Stimulated activated CD8-positive, alpha-beta memory T cell treated with anti-CD3 and anti-CD28 coated beads, Interleukin-4, amount 100 ng/mL, for 48 hours (primary cell): ENCODE measurements around the gene METTL3.

ENCODE experiments used
- DNase-seq: peaks from one replicate; pipeline ENCODE4 v3.0.0-alpha.2; 2020

METTL3 gene

DNA sequence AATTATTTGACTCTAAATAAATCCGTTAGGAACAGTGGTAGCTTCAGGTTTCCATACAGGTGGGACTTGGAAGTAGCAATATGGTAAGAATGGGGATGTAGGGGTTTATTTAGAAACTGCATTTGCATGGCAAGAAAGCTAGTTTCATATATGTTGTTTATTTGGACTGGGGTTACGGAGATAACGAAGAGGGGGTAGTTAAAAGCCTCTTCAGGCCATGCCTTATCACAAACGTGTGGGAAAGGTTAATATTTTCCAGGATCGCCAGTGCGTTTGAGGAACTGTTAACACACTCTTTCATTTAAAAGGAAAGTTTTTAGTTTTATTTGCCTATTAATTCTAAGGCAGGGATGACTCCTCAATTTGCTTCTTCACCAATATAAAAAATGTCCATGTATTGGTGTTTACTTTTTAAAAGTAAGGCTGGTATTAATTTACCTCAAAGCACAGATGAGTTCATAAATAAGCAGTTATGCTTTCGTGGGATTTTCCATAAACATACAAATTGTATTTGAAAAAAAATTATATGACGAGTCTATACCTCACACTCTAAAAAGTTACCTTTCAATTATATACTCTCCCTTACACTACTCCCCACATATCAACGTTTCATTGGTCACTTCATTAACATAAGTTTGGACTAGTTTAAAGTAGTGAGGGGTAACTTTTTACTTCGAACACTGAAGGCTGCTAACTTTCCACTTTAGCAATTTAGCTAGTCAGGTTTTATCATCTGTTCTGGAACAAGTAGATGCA, 35.2 kb downstream of the METTL3 start:
- DNase-seq = no peak

DNA sequence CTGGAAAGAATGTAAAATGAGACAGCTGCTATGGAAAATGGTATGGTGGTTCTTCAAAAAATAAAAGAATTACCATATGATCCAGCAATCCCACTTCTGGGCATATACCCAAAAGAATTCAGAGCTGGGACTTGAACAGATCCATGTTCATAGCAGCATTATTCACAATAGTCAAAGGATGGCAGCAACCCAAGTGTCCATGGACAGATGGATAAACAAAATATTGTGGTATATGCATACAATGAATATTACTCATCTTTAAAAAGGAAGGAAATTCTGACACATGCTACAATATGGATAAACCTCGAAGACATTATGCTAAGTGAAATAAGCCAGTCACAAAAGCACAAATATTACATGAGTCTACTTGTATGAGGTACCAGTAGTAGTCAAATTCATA, 43.5 kb downstream of the METTL3 start:
- DNase-seq = no peak

DNA sequence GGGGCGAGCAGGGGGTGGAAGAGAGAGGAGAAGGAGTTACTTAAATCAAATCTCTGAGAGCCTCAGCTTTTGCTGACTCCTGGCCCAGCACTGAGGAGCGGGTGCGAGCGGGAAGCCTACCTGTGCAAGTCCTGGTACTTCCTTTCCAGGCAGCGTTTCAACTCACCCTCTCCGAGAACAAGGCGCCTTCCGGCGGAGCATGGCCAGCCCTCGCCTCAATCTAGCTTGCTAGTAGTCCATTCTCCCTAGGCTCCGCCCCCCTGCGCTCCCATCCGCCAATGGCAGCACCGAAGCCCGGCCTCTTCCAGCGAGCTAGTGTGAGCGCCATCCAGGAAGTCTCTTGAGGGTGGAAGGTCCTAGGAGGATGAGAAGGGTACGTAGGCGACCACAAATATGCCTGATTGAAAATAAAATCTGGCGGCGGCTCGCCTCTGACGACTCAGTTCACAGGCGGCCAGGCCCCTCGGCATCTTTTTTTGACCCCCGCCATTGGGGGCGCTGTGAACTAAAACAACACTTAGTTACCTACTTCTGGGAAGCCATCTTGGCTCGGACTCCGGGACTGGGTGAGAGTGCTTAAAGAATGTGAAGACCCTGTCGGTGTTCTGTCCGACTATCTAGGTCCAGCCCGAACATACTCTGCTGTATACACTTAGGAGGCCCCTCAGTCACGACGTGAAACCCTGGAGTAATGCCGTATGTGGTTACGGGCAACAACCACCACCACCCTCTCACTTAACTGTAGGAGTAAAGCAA, 55.0 kb downstream of the METTL3 start, which contains the start of gene CHD8:
CHD8 (minus strand) TSS at position 212 of the 756 bp plus-strand sequence. CDS start 24,480 bp downstream, outside the sequence.
- peak; percentile 99 for DNase-seq

DNA sequence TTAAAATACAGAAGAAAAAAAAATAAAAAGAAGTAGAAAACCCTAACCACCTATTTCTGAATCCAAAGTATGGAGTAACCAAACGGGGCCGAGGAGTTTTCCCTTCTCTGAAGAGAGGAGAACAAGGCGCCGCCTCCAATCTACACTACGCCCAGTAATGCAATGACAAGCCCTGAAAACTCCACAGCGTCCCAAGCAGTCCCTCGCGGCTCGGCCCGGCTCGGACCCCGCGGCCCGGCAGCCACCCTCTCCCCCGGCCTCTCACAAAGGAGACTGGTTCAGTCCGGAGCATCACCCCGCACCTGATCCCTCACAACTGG, 55.6 kb downstream of the METTL3 start:
- no peak for DNase-seq

DNA sequence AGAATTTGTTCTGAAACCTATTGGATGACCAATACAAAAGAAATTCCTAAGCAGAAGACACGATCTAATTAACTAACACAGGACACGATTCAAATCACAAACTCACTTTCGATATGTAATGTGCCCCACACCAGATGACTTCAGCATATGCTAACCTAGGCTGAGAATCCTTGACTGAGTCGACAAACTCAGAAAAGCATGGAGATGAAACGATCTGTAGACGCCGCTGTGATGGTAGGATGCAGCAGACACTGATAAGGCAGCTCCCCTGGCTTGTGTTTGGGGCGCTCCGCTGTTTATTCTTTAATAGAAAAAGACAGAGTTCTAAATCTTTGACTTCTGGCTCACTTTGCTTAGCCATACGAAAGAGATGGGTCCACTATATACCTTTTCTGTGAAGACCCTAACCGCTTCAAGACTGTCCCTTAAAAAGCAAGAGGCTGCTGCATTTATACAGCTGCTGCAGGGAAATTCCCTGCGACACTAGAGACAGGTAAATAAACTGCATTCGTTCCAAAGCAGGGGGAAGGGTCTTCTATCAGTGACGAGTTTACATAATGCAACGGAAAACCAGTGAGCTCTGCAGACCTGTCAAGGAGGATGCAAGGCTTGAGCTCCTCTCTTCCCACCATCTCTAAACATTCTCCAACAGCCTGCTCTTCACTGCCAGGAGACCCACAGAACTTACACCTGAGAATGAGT, 56.1 kb downstream of the METTL3 start:
- no peak for DNase-seq

DNA sequence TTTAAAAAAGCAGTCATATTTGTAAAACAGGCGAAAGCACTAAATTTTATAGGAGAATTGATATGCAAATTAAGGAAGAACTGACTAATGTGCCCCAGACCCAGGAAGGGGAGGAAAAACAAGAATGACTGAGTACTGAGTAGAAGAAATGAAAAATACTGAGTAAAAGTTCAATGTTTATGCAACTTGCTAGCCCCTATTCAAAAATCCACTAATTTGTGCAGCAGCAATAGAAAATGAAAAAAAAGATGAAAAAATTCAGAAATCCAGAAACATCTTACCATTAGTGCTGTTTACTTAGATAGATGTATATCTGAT, 61.3 kb downstream of the METTL3 start:
- no peak for DNase-seq
